ENCODE data around the gene AGBL1. TPM values are rescaled to one million over a fixed set of nuclear protein-coding genes. Genes with fewer than 3 reads are reported as not detected.

AGBL1 gene
- total RNA-seq, 1 experiment from 2014 or later: not detected

- no peak overlapping the region for H3K4me3 Mint-ChIP-seq
Observed at GRCh38 chr15:86353213-86353612, 273.5 kb downstream of the AGBL1 start.

More at GRCh38 chr15:86353213-86353612, 273.5 kb downstream of the AGBL1 start:
- Mint-ChIP-seq H3K27me3 (ENCODE audit: low read depth) (no peaks in the 10 kb centered on the region), H3K27ac (no peak overlapping the region), H3K9me3 (no peaks in the 10 kb centered on the region), H3K4me1 (0 out of 4 replicates have a peak, but pooled peaks cover 0 to under 1% of the 10 kb centered on the region in 2 experiments), H3K36me3 (ENCODE audit: insufficient read depth in 1 of 3, low read depth in 3 of 3) (no peaks in the 10 kb centered on the region)
- H2BK5ac ChIP-seq (ENCODE audit: insufficient read length, low read length): no peak overlapping the region
- no peaks in the 10 kb centered on the region for H3K4me1 ChIP-seq (ENCODE audit: insufficient read depth, low read length)
- no peak overlapping the region for H2AK5ac ChIP-seq (ENCODE audit: insufficient read length, low read length)
- H3K27ac ChIP-seq (ENCODE audit: insufficient read length, low read depth, low read length): no peak overlapping the region
- no peak overlapping the region for H2BK120ac ChIP-seq (ENCODE audit: low read depth, low read length, poor library complexity, severe bottlenecking)
- no peak overlapping the region for H4K8ac ChIP-seq (replicated peaks; ENCODE audit: insufficient read length, low read depth, low read length)
- H3K18ac ChIP-seq (ENCODE audit: insufficient read length, low read depth, low read length): no peak overlapping the region
- no peak overlapping the region for H3K9ac ChIP-seq (ENCODE audit: extremely low read depth, insufficient read length, low read length)
- H2AFZ ChIP-seq (ENCODE audit: low read length): no peak overlapping the region
- no peak overlapping the region for H3K4ac ChIP-seq (ENCODE audit: low read depth, low read length)
- TF ChIP-seq, protein P1, sequence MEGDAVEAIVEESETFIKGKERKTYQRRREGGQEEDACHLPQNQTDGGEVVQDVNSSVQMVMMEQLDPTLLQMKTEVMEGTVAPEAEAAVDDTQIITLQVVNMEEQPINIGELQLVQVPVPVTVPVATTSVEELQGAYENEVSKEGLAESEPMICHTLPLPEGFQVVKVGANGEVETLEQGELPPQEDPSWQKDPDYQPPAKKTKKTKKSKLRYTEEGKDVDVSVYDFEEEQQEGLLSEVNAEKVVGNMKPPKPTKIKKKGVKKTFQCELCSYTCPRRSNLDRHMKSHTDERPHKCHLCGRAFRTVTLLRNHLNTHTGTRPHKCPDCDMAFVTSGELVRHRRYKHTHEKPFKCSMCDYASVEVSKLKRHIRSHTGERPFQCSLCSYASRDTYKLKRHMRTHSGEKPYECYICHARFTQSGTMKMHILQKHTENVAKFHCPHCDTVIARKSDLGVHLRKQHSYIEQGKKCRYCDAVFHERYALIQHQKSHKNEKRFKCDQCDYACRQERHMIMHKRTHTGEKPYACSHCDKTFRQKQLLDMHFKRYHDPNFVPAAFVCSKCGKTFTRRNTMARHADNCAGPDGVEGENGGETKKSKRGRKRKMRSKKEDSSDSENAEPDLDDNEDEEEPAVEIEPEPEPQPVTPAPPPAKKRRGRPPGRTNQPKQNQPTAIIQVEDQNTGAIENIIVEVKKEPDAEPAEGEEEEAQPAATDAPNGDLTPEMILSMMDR (conservative IDR thresholded peaks at IDR 0.05): no peak
- DNase-seq: no peak
- H3K79me2 ChIP-seq (ENCODE audit: insufficient read depth, low read length): no peaks in the 10 kb centered on the region
- no peak overlapping the region for H3K56ac ChIP-seq (ENCODE audit: insufficient read length, low read depth, low read length)
- no peak overlapping the region for H3K4me2 ChIP-seq (ENCODE audit: insufficient read depth, insufficient read length, low read length)
- H2BK12ac ChIP-seq (ENCODE audit: insufficient read length, low read depth, low read length): no peak overlapping the region
- H3K79me1 ChIP-seq (ENCODE audit: insufficient read depth, low read depth, low read length, poor library complexity, severe bottlenecking): no peaks in the 10 kb centered on the region
- H3K9me3 ChIP-seq (ENCODE audit: control insufficient read depth, low read depth, low read length): no peaks in the 10 kb centered on the region
- no peaks in the 10 kb centered on the region for H4K20me1 ChIP-seq (ENCODE audit: control insufficient read depth, insufficient read depth, insufficient read length)
- no peak overlapping the region for H2BK20ac ChIP-seq (ENCODE audit: low read depth, low read length, poor library complexity, severe bottlenecking)
- WGBS (ENCODE audit: extremely low coverage, insufficient read length, low lambda C conversion rate): no CpG with 5 or more reads among the region's 1 CpG
- no peak overlapping the region for H2BK15ac ChIP-seq (ENCODE audit: low read depth, low read length)
- no peak overlapping the region for H4K91ac ChIP-seq (ENCODE audit: insufficient read length, low read depth, low read length)
- H3T11ph ChIP-seq (ENCODE audit: low read length): no peak overlapping the region
- no peak overlapping the region for H4K5ac ChIP-seq (ENCODE audit: insufficient read length, low read depth, low read length)
- H3K23ac ChIP-seq (ENCODE audit: insufficient read length, low read depth, low read length): no peak overlapping the region
- H3K27me3 ChIP-seq (ENCODE audit: insufficient read depth, low read length): no peaks in the 10 kb centered on the region
- no peaks in the 10 kb centered on the region for H3K23me2 ChIP-seq (ENCODE audit: insufficient read length, low read depth, low read length, poor library complexity, severe bottlenecking)
- no peak overlapping the region for H3K14ac ChIP-seq (ENCODE audit: insufficient read depth, low read length)

Data from H9 (cell line).